ENCODE results near the gene SYNE4.

DNA sequence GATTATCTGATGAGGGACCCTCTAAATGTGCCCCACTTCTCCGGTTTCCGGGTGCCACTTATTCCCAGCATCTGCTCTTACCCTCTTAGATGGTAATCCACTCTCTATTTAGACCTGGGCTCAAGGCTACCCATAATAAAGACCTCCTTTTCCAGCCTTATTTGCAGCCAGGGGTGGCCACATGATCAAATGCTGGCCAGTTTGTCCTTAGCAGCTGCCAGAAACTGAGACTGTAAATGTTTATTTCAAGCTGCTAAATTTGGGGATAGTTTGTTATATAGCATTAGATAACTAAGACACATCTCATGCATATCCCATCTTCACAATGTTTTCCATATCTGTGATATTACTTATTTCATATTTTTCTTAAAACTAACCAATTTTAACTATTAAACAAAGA is 35.3 kb upstream of the SYNE4 start:
- TF ChIP-seq, protein P1, sequence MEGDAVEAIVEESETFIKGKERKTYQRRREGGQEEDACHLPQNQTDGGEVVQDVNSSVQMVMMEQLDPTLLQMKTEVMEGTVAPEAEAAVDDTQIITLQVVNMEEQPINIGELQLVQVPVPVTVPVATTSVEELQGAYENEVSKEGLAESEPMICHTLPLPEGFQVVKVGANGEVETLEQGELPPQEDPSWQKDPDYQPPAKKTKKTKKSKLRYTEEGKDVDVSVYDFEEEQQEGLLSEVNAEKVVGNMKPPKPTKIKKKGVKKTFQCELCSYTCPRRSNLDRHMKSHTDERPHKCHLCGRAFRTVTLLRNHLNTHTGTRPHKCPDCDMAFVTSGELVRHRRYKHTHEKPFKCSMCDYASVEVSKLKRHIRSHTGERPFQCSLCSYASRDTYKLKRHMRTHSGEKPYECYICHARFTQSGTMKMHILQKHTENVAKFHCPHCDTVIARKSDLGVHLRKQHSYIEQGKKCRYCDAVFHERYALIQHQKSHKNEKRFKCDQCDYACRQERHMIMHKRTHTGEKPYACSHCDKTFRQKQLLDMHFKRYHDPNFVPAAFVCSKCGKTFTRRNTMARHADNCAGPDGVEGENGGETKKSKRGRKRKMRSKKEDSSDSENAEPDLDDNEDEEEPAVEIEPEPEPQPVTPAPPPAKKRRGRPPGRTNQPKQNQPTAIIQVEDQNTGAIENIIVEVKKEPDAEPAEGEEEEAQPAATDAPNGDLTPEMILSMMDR (IDR thresholded peaks at IDR 0.05): no peak
- TF ChIP-seq POLR2A (IDR thresholded peaks at IDR 0.05): no peak
